GM12891 (cell line): ENCODE measurements around the gene PELI2.

Source experiments
- PAX5 ChIP-seq: IDR thresholded peaks from 2 replicates; pipeline ENCODE4 v1.6.1; 2011; ENCODE audit warnings: low read length, moderate library complexity, mild to moderate bottlenecking; ENCODE audit not compliant: insufficient read depth, severe bottlenecking
- POLR2A ChIP-seq: IDR thresholded peaks from 2 replicates; pipeline ENCODE4 v1.6.1; 2011; ENCODE audit warnings: low read depth, low read length, control low read depth
- POLR2AphosphoS5 ChIP-seq: IDR thresholded peaks from 2 replicates; pipeline ENCODE4 v1.6.1; 2011; ENCODE audit warnings: low read depth, low read length, control low read depth
- POU2F2 ChIP-seq: IDR thresholded peaks from 2 replicates; pipeline ENCODE4 v1.6.1; 2011; ENCODE audit warnings: low read depth, mild to moderate bottlenecking, control low read depth, low read length, moderate library complexity
- SPI1 ChIP-seq: IDR thresholded peaks from 2 replicates; pipeline ENCODE4 v1.6.1; 2011; ENCODE audit warnings: low read depth, low read length, control low read depth
- TAF1 ChIP-seq: IDR thresholded peaks from 2 replicates; pipeline ENCODE4 v1.6.1; 2011; ENCODE audit warnings: low read depth, low read length, control low read depth

- no peak for TF ChIP-seq POLR2A
- no peak for TF ChIP-seq POLR2AphosphoS5
- TF ChIP-seq TAF1 = no peak
- no peak for TF ChIP-seq SPI1
- no peak for TF ChIP-seq PAX5
- TF ChIP-seq POU2F2 = no peak
Measured at GRCh38 chr14:56180754-56181542, 62.7 kb downstream of the PELI2 start.
